ENCODE results near the gene ITK.

DNA sequence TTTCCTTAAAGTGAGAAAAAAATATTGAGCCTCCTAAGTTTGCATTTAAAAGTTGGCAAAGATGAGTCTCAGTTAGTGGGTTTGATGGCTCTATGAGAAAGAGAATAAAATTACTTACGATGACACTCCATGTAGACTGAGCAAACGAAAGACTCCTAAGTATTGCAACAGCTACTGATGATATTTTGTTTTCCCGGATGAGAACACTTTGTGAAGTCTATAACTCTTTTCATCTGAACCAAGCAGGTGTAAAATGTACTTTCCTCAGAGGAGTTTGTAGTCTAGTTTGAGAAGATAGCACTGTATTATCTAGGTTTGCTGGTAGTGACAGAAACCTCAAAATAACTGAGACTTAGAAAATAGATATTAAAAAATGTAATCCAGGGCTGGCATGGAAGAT is 1.7 kb upstream of the ITK start:
- TF ChIP-seq, protein P1, sequence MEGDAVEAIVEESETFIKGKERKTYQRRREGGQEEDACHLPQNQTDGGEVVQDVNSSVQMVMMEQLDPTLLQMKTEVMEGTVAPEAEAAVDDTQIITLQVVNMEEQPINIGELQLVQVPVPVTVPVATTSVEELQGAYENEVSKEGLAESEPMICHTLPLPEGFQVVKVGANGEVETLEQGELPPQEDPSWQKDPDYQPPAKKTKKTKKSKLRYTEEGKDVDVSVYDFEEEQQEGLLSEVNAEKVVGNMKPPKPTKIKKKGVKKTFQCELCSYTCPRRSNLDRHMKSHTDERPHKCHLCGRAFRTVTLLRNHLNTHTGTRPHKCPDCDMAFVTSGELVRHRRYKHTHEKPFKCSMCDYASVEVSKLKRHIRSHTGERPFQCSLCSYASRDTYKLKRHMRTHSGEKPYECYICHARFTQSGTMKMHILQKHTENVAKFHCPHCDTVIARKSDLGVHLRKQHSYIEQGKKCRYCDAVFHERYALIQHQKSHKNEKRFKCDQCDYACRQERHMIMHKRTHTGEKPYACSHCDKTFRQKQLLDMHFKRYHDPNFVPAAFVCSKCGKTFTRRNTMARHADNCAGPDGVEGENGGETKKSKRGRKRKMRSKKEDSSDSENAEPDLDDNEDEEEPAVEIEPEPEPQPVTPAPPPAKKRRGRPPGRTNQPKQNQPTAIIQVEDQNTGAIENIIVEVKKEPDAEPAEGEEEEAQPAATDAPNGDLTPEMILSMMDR (IDR thresholded peaks at IDR 0.05) = no peak
- no peak for TF ChIP-seq EP300 (IDR thresholded peaks at IDR 0.05)
- no peak for TF ChIP-seq POLR2A (IDR thresholded peaks at IDR 0.05; ENCODE audit: low read depth)
- no peak for TF ChIP-seq POLR2AphosphoS5 (IDR thresholded peaks at IDR 0.05)
